Posterior cingulate gyrus (tissue), 11 donors: ENCODE results near the gene SFN.
A peak's percentile ranks its signal among the peaks of the same experiment; 100 is the strongest.
"Not testable (repeated sequence)": the region's sequence is repeated elsewhere in the genome, so short reads cannot be mapped to it uniquely, and the experiment has no call there.

ENCODE experiments used
- DNase-seq, 10 donors: peaks; one replicate each; pipeline versions ENCODE4 v3.0.0 to v3.0.0-alpha.2; 2020 to 2021; ENCODE audit warnings: mixed read lengths in 3 of 10
- intact Hi-C: fragments of 100-400 bp; cut with DNase I; formaldehyde crosslinking; loops from one replicate; pipeline ENCODE4 v1.15.1; 2023

SFN gene

DNA sequence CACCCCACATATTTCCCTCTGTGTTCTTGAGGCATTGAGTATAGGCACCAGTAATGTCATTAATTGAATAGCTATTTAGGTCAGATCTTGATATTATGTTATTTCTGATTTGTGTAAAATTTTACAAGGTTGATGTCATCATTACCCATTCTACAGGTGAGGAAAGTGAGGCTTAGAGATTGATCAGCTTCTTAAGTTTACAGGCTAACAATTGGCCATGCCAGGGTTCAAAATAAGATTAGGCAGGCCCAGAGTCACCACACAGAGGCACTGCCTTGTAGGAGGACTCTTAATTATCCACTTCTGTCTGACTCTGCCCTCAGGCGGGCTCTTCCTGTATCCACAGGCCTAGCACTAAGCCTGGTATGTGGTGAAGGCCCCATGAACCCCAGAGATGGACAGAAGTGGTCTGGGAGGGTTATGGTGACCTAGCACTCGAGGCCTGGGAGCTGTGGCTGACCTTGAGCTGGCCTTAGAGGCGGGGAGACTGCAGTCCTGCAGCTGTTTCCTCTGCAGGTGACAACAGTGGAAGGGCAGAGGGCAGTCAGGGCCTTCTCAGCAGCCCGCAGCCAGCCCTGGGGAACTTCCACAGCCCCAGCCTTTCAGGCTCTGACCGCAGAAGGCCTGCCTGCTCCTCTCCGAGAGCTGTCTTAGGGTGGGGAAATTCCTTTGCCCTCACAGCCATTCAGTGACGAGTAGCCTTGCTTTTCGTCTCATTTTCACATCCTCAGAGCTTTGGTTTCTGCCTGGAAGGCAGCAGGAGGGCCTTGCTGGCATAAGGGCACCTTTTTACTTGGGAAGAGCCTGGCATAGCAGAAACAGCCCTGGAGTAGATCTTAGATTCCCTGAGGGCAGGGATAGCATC lies 24.2 kb upstream of the SFN start:
- DNase-seq, result peak in 1 of 10 donors; percentile 27
- intact Hi-C loops, result no loop called here

DNA sequence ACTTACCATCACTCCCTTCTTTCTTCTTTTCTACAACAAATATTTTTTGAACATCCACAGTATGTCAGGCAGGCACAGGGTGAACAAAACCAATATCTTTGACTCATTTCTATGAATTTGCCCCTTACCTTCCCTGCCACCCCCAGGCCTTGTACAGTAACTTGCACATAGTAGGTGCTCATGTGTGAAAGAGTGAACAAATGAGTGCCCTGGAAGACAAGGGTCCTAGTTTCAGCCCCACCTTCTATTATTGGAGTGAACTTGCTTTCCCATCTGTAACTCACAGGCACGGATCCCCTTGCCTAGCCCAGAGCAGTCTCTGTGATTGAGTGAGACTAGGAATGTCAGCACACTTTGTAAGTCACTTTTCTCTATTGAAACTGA lies 23.6 kb upstream of the SFN start:
- no peak for DNase-seq
- intact Hi-C loops, result no loop called here

- intact Hi-C loops, result no loop called here
- DNase-seq, result peak in 1 of 10 donors; percentile 33
Measured at GRCh38 chr1:26839779-26840178, 23.2 kb upstream of the SFN start.

DNA sequence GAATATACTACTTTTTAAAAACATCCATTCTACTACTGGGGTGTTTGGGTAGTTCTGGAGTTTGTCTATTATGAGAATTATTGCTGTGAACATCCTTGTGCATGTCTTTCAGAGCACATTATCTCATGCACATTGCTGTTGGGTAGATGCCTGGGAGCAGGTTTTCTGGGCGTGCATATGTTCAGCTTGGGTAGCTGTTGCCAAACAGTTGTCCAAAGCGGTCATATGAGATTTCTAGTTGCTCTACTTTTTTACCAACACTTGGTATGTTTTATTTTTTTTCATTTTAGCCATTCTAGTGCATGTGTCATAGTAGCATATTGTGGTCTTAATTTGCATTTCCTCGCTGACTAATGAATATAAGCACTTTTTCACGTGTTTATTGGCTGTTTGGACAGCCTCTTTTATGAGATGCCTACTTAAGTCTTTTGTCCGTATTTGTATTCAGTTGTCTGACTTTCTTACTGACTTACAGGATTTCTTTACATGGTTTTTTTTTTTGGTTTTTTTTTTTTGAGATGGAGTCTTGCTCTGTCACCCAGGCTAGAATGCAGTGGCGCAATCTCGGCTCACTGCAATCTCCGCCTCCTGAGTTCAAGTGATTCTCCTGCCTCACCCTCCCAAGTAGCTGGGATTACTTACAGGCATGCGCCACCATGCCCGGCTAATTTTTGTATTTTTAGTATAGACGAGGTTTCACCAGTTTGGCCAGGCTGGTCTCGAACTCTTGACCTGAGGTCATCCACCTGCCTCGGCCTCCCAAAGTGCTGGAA lies 18.3 kb upstream of the SFN start:
- intact Hi-C loops, result no loop called here
- no peak for DNase-seq

- intact Hi-C loops, DNase-seq: not testable (repeated sequence)
Measured at GRCh38 chr1:26847826-26848225, 15.1 kb upstream of the SFN start.

DNA sequence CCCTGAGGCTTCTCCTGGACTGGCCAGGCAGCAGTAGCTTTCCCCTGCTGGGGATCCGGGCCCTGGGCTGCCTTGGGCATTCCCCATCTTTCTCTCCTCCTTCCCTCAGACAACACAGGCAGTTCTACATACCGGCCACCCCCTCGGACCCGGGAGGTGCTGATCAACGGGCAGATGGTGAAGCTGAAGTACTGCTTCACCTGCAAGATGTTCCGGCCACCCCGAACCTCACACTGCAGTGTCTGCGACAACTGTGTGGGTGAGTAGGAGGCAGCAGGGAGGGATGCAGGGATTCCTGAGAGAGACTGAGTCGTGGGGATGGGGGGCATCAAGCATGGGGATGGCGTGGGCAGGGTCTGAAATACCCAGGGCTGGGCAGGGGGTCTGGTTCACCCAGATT lies 14.4 kb upstream of the SFN start:
- intact Hi-C loops, result no loop called here
- DNase-seq, result peak in 4 of 10 donors; percentile 26 to 78 (median 38)

DNA sequence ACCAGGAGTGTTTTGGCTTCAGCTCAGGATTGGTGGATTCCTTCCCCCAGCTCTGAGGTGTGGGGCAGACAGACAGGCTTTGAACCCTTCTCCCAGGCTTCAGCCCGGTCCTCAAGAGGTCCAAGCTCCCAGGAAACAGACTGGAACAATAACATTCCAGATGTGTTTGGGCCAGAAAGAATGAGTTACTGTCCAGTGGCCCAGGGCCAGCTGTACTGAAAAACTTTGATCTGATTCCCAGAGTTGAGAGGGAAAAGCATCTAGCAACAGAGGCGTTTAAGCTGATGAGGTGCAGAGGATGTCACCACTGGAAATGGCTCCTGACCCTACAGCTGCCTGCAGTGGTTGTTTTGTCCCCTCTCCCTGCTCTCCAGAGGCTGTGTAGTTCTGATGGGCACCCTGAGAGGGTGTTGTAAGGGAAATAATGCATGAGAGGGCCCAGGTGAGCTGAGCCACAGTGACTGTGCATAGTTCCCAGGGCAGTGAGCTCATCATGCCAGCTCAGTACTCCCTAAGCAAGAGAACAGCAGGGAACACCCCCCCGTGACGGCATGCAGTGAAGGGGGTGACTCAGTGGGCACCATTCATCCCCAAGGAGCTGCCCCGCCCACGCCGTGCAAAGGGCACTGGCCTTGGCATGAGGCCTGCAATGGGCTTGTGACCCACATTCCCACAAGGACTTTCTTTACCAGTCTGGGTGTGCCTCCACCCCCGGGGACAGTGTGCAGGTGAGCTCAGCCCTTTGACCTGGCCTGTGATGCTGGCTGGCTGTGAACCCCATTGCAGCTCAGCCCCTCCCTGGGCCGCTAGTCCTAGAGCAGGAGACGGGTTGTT lies 13.8 kb upstream of the SFN start:
- no peak for DNase-seq
- intact Hi-C loops, result no loop called here

DNA sequence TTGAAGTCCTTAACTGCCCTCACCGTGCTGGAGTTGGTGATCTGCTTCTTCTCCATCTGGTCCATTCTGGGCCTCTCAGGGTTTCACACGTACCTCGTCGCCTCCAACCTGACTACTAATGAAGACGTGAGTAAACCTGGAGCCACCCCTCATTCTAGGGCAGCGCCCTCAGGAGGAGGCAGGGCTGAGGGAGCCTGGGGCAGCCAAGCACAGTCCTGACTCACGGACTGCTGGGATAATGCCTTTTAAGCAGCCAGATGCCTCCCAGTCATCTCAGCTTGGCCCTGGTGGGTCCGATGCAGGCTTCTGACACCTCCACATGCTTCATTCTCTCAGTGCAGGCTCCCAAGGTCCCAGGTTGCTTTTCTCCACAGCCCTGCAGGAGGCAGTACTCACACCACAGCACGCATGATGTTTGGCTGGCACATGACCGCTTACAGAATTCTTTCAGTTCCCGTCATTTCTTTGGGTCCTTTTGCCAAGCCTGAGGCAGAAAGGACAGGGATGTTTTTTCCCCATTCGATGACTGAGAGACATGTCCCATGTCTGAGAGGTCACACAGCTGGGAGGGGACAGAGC lies 11.8 kb upstream of the SFN start:
- no peak for DNase-seq
- intact Hi-C loops, result no loop called here

DNA sequence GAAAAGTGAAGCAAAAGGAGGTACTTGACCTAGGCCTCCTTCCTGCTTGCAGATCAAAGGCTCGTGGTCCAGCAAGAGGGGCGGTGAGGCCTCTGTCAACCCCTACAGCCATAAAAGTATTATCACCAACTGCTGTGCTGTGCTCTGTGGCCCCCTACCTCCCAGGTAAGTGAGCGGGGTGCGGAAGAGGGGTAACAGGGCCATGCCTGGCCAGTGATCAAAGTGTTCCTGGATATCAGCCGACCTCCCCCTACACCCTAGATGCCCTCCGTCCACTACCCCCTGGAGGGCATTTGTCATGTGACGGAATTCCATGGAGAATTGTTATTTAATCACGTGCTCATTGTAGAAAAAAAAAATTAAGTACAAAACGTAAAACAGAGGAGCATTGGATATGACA lies 10.2 kb upstream of the SFN start:
- intact Hi-C loops, result loop anchor here (1.0 kb wide), 1 partner anchor 26 kb away; no protein-coding TSS in a partner anchor
- no peak for DNase-seq

- peak in 9 of 10 donors; percentile 50 to 96 (median 81) for DNase-seq
- intact Hi-C loops, result loop anchor here (1.0 kb wide), 1 partner anchor 25 kb away; no protein-coding TSS in a partner anchor
Measured at GRCh38 chr1:26853156-26853555, 9.8 kb upstream of the SFN start.

GRCh38 chr1:26853600-26853999 lies 9.3 kb upstream of the SFN start:
- peak in 1 of 10 donors; percentile 23 for DNase-seq
- intact Hi-C loops, result loop anchor here (1.0 kb wide), 1 partner anchor 25 kb away; no protein-coding TSS in a partner anchor

DNA sequence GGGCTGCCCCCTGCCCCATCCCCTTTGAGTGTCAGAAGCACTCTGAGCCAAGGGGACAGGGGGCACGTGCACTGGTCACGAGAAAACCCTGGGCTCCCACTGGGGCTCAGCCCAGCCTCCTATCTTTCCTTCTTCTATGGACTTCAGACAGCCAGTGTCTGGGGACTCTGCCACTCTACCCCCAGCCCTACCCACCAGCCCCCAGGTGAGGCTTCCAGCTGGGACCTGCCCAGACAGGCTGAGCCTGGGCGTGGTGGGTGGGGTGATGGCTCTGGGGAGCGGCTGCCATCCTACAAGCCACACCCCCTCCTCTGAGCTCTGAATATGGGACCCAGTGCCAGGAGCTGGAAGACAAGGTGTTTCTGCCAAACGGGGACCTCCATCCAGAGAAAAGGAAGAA lies 8.0 kb upstream of the SFN start:
- intact Hi-C loops, result no loop called here
- peak in 1 of 10 donors; percentile 23 for DNase-seq

GRCh38 chr1:26855636-26856035 lies 7.3 kb upstream of the SFN start:
- intact Hi-C loops, result no loop called here
- no peak for DNase-seq

- no peak for DNase-seq
- intact Hi-C loops, result no loop called here
Measured at GRCh38 chr1:26856181-26856580, 6.8 kb upstream of the SFN start.

DNA sequence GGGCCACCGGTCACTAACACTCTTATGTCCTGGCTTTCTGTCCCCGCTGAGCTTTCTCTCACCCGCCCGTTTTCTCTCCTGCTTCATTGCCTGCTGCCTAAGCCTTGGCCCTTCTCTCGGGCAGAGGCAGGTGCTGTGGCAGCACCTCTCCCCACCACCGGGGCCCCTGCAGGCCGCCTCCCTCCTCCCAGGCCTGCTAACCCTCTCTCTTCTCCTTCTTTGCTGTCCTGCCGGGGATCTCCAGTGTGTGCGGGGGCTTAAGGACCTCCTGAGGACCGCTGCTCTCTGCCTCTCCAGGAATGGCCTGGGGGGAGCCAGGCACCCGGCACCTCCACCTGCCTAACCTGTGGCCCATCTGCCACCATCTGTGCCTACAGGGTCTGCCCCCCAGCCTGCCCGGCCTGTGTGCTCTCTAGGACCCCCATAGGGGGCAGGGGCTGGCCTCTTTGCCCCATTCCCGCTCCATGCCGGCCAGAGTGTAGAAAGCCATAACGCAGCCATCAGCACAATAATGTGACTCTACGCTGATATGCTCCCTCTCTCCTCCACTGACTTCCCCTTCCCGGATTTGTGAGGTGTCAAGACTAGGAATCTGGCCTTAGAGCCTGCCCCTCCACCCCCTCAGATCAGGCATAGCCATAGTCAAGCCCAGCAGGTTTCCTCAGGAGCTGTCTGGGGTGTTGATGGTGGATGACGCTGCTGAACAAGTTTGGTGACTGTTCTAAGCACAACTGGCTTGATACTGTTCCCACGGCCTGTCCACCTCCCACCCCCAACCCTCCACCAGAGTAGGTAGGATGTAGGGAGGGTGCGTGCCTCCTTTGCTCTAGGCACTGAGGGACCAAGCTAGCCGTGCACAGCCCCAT lies 6.1 kb upstream of the SFN start:
- intact Hi-C loops, result no loop called here

GRCh38 chr1:26857473-26858060 lies 5.4 kb upstream of the SFN start:
- intact Hi-C loops, result no loop called here

More for the DNA sequence above, 6.1 kb upstream of the SFN start:
- peak in 1 of 10 donors; percentile 68 for DNase-seq

DNA sequence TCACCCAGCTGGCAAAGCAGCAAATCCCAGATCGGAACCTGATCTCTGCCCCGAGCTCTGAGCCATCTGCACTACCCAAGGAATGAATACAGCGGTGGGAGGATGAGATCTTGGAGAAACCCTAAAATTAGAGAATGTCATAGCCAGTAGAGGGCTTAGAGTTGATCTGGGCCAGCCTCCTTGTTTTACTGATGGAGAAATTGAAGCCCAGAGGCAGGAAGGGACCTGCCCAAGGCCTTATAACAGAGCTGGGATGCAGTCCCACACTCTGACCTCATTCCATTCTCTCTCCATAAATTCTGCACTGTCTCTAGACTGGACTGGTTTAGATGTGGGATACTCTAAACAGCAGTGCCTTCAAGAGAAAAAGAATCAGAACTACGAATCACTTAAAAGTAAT lies 4.8 kb upstream of the SFN start:
- no peak for DNase-seq
- intact Hi-C loops, result no loop called here

More at GRCh38 chr1:26857473-26858060, 5.4 kb upstream of the SFN start:
- peak in 6 of 10 donors; percentile 25 to 89 (median 38) for DNase-seq

GRCh38 chr1:26858891-26859640 lies 3.9 kb upstream of the SFN start:
- intact Hi-C loops, result no loop called here
- peak in 1 of 10 donors; percentile 43 for DNase-seq
